ENCODE measurements around the gene ZNF653.
"Not testable (repeated sequence)": the region's sequence is repeated elsewhere in the genome, so short reads cannot be mapped to it uniquely, and the experiment has no call there.

ZNF653 gene

GRCh38 chr19:11457831-11458230 is 47.8 kb downstream of the ZNF653 start:
- no peak overlapping the region for H3K4me3 ChIP-seq (ENCODE audit: low read depth, low read length)
- no peak for TF ChIP-seq CTCF (IDR thresholded peaks at IDR 0.05; ENCODE audit: low read depth, low read length)

DNA sequence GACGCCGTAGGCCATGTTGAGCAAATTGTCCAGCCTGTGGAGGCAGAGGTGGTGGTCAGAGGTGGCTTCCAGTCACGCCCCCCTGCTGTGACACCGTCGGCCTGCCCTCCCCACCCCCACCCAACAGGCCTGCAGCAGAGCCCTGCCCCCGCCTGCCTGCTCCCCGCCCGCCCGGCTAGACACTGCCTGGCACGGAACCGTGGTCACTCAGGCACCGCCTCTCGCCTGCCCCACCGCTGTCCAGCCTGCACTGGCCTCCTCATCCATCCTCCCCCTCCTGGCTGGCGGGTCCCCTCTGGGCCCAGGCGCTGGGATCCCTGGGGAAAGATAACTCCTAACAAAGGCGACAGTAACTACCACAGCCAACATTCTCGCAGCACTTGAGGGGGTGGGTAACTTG is 48.5 kb downstream of the ZNF653 start:
- H3K4me3 ChIP-seq (ENCODE audit: low read depth, low read length) = no peak overlapping the region
- no peak for TF ChIP-seq CTCF (IDR thresholded peaks at IDR 0.05; ENCODE audit: low read depth, low read length)

DNA sequence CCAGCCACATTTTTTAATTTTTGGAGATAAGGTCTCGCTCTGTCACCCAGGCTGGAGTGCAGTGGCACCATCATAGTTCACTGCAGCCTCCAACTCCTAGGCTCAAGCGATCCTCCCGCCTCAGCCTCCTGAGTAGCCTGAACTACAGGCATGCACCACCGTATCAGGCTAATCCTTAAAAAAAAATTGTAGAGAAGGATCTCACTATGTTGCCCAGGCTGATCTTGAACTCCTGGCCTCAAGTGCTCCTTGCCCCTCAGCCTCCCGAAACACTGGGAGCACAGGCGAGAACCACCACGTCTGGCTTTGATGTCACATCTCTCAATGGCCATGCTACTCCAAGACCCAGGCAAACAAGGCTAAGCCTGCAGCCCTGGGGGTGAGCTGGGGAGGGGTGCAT is 49.0 kb downstream of the ZNF653 start:
- TF ChIP-seq CTCF (IDR thresholded peaks at IDR 0.05; ENCODE audit: low read depth, low read length) = no peak

GRCh38 chr19:11455233-11455554 is 50.4 kb downstream of the ZNF653 start:
- H3K4me3 ChIP-seq (ENCODE audit: low read depth, low read length) = not testable (repeated sequence)

More for the DNA sequence above, 49.0 kb downstream of the ZNF653 start:
- H3K4me3 ChIP-seq (ENCODE audit: low read depth, low read length) = no peak overlapping the region

DNA sequence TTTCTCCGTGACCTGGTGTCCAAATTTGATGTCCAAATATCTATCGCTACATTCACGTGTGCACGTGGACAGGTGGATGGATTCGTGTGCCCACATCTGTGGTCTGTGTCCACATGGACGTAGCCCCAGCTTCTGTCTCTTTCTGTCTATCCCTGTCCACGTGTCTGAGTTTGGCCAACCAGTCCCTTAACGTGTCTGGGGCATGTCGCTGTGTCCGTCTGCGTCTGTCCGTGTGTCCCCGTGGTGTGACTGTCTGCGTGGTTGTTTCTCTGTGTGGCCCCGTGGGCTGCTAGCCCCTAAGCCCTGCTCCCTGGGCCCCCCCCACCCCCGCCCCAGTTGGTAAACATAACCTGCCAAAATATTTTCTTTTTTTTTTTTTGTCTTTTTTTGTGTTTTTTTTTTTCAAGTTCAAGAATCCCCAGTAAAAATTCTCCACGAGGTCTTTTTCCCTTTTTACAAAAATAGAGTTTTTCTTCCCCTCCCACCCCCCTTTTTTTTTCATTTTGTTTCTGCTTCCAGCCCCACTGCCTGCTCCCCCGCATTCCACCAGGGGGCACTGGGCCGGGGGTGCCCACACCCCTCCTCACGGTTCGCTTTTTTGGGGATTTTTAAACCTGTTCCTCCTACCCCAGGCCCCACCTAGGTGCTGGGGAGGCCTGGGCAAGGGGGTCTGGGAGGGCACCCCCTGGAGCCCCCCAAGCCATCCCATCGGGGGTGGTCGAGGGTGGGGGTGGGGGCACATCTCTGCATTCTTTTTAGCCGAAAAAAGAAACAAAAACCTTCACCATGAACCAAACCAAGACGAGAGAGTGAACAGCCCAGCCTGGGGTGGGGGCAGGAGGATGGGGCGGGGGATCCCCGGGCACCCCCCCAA is 51.9 kb downstream of the ZNF653 start:
- TF ChIP-seq CTCF (IDR thresholded peaks at IDR 0.05; ENCODE audit: low read depth, low read length) = peak; percentile 31
- H3K4me3 ChIP-seq (ENCODE audit: low read depth, low read length) = no peak overlapping the region

DNA sequence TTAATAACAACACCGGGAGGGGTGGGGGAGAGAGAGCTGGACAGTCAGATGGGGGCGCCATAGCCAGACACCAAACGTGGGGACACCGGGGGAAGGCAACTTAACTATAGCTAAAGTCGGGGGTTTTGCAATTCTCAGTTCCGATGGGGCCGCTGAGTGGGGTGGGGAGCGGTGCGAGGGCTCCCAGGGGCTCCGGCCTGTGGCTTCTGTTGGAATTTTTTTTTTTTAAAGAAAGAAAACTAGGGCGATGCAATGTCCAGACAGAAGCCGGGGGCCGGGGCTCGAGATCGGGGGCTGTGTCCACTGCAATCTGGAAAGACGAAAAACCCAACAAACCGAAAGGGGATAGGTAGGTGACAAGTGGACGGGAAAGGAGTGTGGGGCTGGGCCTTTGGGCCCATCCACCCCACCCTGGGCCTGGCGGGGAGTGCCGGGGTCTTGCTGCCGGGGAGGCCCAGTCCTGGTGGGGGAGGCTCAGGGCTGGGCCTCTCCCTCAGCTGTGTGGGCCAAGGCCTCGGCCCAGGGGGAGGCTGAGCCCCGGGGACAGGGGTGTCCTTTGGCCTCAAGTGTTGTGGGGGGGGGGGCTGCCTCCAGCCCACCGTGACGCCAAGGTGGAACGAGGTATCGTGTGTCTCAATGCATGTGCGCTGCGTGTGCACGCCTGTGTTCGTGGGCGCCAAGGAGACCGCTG is 52.9 kb downstream of the ZNF653 start:
- H3K4me3 ChIP-seq (ENCODE audit: low read depth, low read length) = no peak overlapping the region
- TF ChIP-seq CTCF (IDR thresholded peaks at IDR 0.05; ENCODE audit: low read depth, low read length) = no peak

DNA sequence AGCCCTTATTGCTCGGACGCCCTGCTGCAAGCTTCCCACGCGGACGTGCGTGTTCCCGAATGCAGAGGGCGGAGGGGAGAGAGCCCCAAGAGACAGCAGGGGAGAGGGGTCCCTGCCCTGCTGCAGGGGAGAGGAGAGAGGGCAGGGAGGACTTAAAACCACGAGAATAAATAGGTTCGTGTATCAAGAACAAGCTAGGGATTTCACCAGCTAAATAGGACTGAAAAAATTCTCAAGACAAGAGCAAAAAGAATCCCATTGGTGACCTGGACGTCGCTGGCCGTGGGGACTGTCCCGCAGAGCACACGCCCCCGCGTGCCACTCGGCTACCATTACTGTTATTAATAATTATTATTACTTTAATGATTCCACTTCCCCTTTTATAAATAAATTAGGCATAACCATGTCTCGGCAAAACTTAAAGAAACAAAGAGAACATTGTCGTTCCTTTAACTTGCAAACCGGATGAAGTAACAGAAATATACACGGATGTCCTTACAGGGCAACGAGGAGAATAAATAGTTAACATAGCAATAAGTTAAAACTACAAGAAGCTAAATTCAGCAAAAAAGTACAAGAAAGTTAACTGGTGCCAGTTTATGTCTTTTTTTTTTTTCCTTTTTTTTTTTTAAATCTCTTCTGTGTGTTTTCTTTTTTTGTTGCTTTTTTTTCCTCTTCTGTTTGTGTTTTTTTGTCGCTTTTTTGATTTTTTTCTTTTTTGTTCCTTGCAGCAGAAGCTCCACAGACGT is 53.6 kb downstream of the ZNF653 start:
- H3K4me3 ChIP-seq (ENCODE audit: low read depth, low read length) = no peak overlapping the region
- TF ChIP-seq CTCF (IDR thresholded peaks at IDR 0.05; ENCODE audit: low read depth, low read length) = no peak

Data from WI38 (cell line).